SK-N-SH (cell line): ENCODE measurements around the gene PRKD2. TPM values are rescaled to one million over a fixed set of nuclear protein-coding genes. Genes with fewer than 3 reads are reported as not detected.

Experiments used
- CTCF ChIA-PET: fragments of 300-600, 350-600 bp; formaldehyde crosslinking; extraction: SDS; loops from one replicate; lab custom pipeline; 2021; lab: Yijun Ruan, JAX
- POLR2A ChIA-PET: fragments of 350-600 bp; sonication (Branson Sonifier 250); formaldehyde crosslinking; extraction: SDS; loops from one replicate; lab custom pipeline; 2020; ENCODE audit warnings: antibody characterized with exemption, inconsistent platforms; lab: Yijun Ruan, JAX
- DNase-seq: peaks from one replicate; pipeline ENCODE4 v3.0.0; 2012
- H2AFZ ChIP-seq: fragments of 200-600 bp; sonication (generic); 2 replicates; pipeline ENCODE4 v1.8.1; 2016; ENCODE audit warnings: antibody characterized with exemption, mild to moderate bottlenecking, low read depth
- H3F3A ChIP-seq: fragments of 200-600 bp; sonication (generic); replicated peaks from 2 replicates; pipeline ENCODE3; 2016; ENCODE audit warnings: antibody characterized with exemption, mild to moderate bottlenecking; ENCODE audit not compliant: insufficient read depth
- H3K27ac ChIP-seq, 2 experiments: fragments of 200-500 bp in 1 of 2; fragments of 200-600 bp in 1 of 2; sonication (Bioruptor generic) in 1 of 2; sonication (generic), shearing (Covaris generic) in 1 of 2; 2 replicates each; pipeline versions ENCODE4 v1.5.1 to v1.6.1; 2014 to 2016; ENCODE audit warnings: low read depth in 2 of 2, inconsistent platforms in 1 of 2, low read length in 1 of 2, mild to moderate bottlenecking in 1 of 2, mixed read lengths in 1 of 2
- H3K27me3 ChIP-seq: fragments of 200-600 bp; sonication (generic), shearing (Covaris generic); 2 replicates; pipeline ENCODE4 v1.6.1; 2016; ENCODE audit warnings: mixed run types; ENCODE audit not compliant: insufficient read depth
- H3K36me3 ChIP-seq, 2 experiments: fragments of 200-500 bp in 1 of 2; fragments of 200-600 bp in 1 of 2; sonication (Bioruptor generic) in 1 of 2; sonication (generic) in 1 of 2; replicated peaks in 1 of 2; 2 replicates each; pipeline versions ENCODE3 to v1.5.1; 2014 to 2016; ENCODE audit warnings: low read length in 1 of 2, mild to moderate bottlenecking in 1 of 2; ENCODE audit not compliant: insufficient read depth in 2 of 2, control insufficient read depth in 1 of 2
- H3K4me1 ChIP-seq, 2 experiments: fragments of 200-500 bp in 1 of 2; fragments of 200-600 bp in 1 of 2; sonication (Bioruptor generic) in 1 of 2; sonication (generic), shearing (Covaris generic) in 1 of 2; 2 replicates each; pipeline versions ENCODE4 v1.5.1 to v1.6.1; 2014 to 2016; ENCODE audit warnings: low read depth in 1 of 2, low read length in 1 of 2, mixed run types in 1 of 2; ENCODE audit not compliant: insufficient read depth in 2 of 2, control insufficient read depth in 1 of 2
- H3K4me2 ChIP-seq: fragments of 200-600 bp; sonication (generic), shearing (Covaris generic); 2 replicates; pipeline ENCODE4 v1.6.1; 2017; ENCODE audit warnings: mixed run types
- H3K4me3 ChIP-seq, 2 experiments: fragments of 200-500 bp in 1 of 2; fragments of 200-600 bp in 1 of 2; sonication (Bioruptor generic) in 1 of 2; sonication (generic), shearing (Covaris generic) in 1 of 2; 2 replicates each; pipeline versions ENCODE4 v1.5.1 to v1.8.1; 2014 to 2016; ENCODE audit warnings: low read depth in 2 of 2, inconsistent platforms in 1 of 2, low read length in 1 of 2, mild to moderate bottlenecking in 1 of 2, mixed read lengths in 1 of 2, moderate library complexity in 1 of 2
- H3K79me2 ChIP-seq: fragments of 200-600 bp; sonication (generic); 2 replicates; pipeline ENCODE4 v1.8.1; 2017; ENCODE audit warnings: mild to moderate bottlenecking; ENCODE audit not compliant: insufficient read depth
- H3K9ac ChIP-seq: fragments of 200-600 bp; sonication (generic); 2 replicates; pipeline ENCODE4 v1.6.1; 2017; ENCODE audit warnings: mixed run types
- H3K9me2 ChIP-seq: fragments of 200-600 bp; sonication (generic); 2 replicates; pipeline ENCODE4 v1.6.1; 2017; ENCODE audit warnings: mixed run types
- H3K9me3 ChIP-seq: fragments of 200-600 bp; sonication (generic); 2 replicates; pipeline ENCODE4 v1.6.1; 2017; ENCODE audit warnings: mixed run types, mild to moderate bottlenecking, moderate library complexity
- H4K20me1 ChIP-seq: fragments of 200-600 bp; sonication (generic); 2 replicates; pipeline ENCODE4 v1.6.1; 2017; ENCODE audit warnings: mild to moderate bottlenecking, mixed run types; ENCODE audit not compliant: insufficient read depth
- CHD2 ChIP-seq: fragments of 150-350 bp; IDR thresholded peaks from 2 replicates; pipeline ENCODE4 v1.6.1; 2018; ENCODE audit warnings: low read length; ENCODE audit not compliant: partially characterized antibody
- ELF1 ChIP-seq: IDR thresholded peaks from 2 replicates; pipeline ENCODE4 v1.4.0; 2012
- EZH2phosphoT487 ChIP-seq: fragments of 200-600 bp; sonication (generic); IDR thresholded peaks from 2 replicates; pipeline ENCODE4 v1.6.1; 2017; ENCODE audit warnings: low read depth, mixed run types, mild to moderate bottlenecking, antibody characterized with exemption, moderate library complexity, borderline replicate concordance
- FOSL2 ChIP-seq: IDR thresholded peaks from 2 replicates; pipeline ENCODE4 v1.4.0; 2012; ENCODE audit warnings: low read depth, mild to moderate bottlenecking, moderate library complexity, borderline replicate concordance
- GATA2 ChIP-seq: sonication (generic); formaldehyde crosslinking; IDR thresholded peaks from 2 replicates; pipeline ENCODE4 v1.5.0; 2020; ENCODE audit warnings: mild to moderate bottlenecking, missing genetic modification reagents
- JUND ChIP-seq: IDR thresholded peaks from 2 replicates; pipeline ENCODE4 v1.4.0; 2012
- MAX ChIP-seq: IDR thresholded peaks from 2 replicates; pipeline ENCODE4 v1.4.0; 2012; ENCODE audit warnings: low read depth
- NFIC ChIP-seq: IDR thresholded peaks from 2 replicates; pipeline ENCODE4 v1.4.0; 2012; ENCODE audit warnings: borderline replicate concordance
- REST ChIP-seq: IDR thresholded peaks from 2 replicates; pipeline ENCODE4 v1.6.1; 2012; ENCODE audit warnings: mild to moderate bottlenecking, low read depth, low read length, moderate library complexity
- RFX5 ChIP-seq: IDR thresholded peaks from 2 replicates; pipeline ENCODE4 v1.6.1; 2012; ENCODE audit warnings: mild to moderate bottlenecking, improper control_type of control experiment, low read length
- SIN3A ChIP-seq: IDR thresholded peaks from 2 replicates; pipeline ENCODE4 v1.6.1; 2012; ENCODE audit warnings: low read depth, mild to moderate bottlenecking, low read length, moderate library complexity, borderline replicate concordance
- SMC3 ChIP-seq: IDR thresholded peaks from 2 replicates; pipeline ENCODE4 v1.6.1; 2012; ENCODE audit warnings: low read depth, low read length, improper control_type of control experiment
- TAF1 ChIP-seq: IDR thresholded peaks from 2 replicates; pipeline ENCODE4 v1.6.1; 2012; ENCODE audit warnings: low read depth, mild to moderate bottlenecking, low read length, moderate library complexity, borderline replicate concordance
- YY1 ChIP-seq: IDR thresholded peaks from 2 replicates; pipeline ENCODE4 v1.4.0; 2012; ENCODE audit warnings: low read depth, mild to moderate bottlenecking
- WGBS: methylation state at CpG from one replicate; pipeline ENCODE4 v1.1.6; 2017; ENCODE audit warnings: low lambda C conversion rate; 5-methylcytosine and 5-hydroxymethylcytosine counted together
- polyA plus RNA-seq, 3 experiments: library from polyadenylated mRNA; depleted of rRNA; stranded (reverse); fragments of >200 nt; gene quantifications; 2 replicates each; pipeline ENCODE4 v1.2.3, GENCODE V29; 2012
- TF ChIP-seq, protein P1 (sequence below): IDR thresholded peaks from 2 replicates; pipeline ENCODE4; 2012
- TF ChIP-seq, protein P2 (sequence below): fragments of 200-600 bp; sonication (generic); IDR thresholded peaks from 2 replicates; pipeline ENCODE4 v1.6.1; 2017; ENCODE audit warnings: antibody characterized with exemption, mild to moderate bottlenecking, moderate library complexity
- TF ChIP-seq, protein P3 (sequence below): fragments of 150-350 bp; IDR thresholded peaks from 2 replicates; pipeline ENCODE4 v1.6.1; 2017; ENCODE audit warnings: antibody characterized with exemption, low read length, low read depth, borderline replicate concordance
- TF ChIP-seq, protein P4 (sequence below): IDR thresholded peaks from 2 replicates; pipeline ENCODE4 v1.4.0; 2012; ENCODE audit warnings: low read depth, borderline replicate concordance
- TF ChIP-seq, protein P5 (sequence below): IDR thresholded peaks from 2 replicates; pipeline ENCODE4 v1.4.0; 2012; ENCODE audit warnings: low read depth, borderline replicate concordance

The PRKD2 gene
- polyA plus RNA-seq, 1 of the 3 experiments (the other 2 are of a cell fraction), result 21.4 TPM

GRCh38 chr19:46737298-46737654 is 20.4 kb upstream of the PRKD2 start:
- CTCF ChIA-PET, result interaction anchor here (0.9 to 4.0 kb wide), 3 partner anchors 8 to 103 kb away, joined by 3 to 32 read pairs (median 4); partner anchors contain the start of gene FKRP
- no peak for TF ChIP-seq YY1
- TF ChIP-seq ELF1, result no peak
- TF ChIP-seq MAX, result no peak
- no peak for TF ChIP-seq GATA2
- TF ChIP-seq NFIC, result no peak
- no peak for TF ChIP-seq SIN3A
- no peak for TF ChIP-seq SMC3
- no peak for TF ChIP-seq RFX5
- no peak for TF ChIP-seq EZH2phosphoT487
- TF ChIP-seq, protein P1, sequence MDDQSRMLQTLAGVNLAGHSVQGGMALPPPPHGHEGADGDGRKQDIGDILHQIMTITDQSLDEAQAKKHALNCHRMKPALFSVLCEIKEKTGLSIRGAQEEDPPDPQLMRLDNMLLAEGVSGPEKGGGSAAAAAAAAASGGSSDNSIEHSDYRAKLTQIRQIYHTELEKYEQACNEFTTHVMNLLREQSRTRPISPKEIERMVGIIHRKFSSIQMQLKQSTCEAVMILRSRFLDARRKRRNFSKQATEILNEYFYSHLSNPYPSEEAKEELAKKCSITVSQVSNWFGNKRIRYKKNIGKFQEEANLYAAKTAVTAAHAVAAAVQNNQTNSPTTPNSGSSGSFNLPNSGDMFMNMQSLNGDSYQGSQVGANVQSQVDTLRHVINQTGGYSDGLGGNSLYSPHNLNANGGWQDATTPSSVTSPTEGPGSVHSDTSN, result no peak
- TF ChIP-seq, protein P2, sequence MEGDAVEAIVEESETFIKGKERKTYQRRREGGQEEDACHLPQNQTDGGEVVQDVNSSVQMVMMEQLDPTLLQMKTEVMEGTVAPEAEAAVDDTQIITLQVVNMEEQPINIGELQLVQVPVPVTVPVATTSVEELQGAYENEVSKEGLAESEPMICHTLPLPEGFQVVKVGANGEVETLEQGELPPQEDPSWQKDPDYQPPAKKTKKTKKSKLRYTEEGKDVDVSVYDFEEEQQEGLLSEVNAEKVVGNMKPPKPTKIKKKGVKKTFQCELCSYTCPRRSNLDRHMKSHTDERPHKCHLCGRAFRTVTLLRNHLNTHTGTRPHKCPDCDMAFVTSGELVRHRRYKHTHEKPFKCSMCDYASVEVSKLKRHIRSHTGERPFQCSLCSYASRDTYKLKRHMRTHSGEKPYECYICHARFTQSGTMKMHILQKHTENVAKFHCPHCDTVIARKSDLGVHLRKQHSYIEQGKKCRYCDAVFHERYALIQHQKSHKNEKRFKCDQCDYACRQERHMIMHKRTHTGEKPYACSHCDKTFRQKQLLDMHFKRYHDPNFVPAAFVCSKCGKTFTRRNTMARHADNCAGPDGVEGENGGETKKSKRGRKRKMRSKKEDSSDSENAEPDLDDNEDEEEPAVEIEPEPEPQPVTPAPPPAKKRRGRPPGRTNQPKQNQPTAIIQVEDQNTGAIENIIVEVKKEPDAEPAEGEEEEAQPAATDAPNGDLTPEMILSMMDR, result no peak
- no peak for TF ChIP-seq REST
- no peak for TF ChIP-seq CHD2
- no peak for TF ChIP-seq FOSL2
- TF ChIP-seq TAF1, result no peak
- TF ChIP-seq, protein P3, sequence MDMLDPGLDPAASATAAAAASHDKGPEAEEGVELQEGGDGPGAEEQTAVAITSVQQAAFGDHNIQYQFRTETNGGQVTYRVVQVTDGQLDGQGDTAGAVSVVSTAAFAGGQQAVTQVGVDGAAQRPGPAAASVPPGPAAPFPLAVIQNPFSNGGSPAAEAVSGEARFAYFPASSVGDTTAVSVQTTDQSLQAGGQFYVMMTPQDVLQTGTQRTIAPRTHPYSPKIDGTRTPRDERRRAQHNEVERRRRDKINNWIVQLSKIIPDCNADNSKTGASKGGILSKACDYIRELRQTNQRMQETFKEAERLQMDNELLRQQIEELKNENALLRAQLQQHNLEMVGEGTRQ, result no peak
- TF ChIP-seq JUND, result no peak
- TF ChIP-seq, protein P4, sequence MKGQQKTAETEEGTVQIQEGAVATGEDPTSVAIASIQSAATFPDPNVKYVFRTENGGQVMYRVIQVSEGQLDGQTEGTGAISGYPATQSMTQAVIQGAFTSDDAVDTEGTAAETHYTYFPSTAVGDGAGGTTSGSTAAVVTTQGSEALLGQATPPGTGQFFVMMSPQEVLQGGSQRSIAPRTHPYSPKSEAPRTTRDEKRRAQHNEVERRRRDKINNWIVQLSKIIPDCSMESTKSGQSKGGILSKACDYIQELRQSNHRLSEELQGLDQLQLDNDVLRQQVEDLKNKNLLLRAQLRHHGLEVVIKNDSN, result no peak
- TF ChIP-seq, protein P5, sequence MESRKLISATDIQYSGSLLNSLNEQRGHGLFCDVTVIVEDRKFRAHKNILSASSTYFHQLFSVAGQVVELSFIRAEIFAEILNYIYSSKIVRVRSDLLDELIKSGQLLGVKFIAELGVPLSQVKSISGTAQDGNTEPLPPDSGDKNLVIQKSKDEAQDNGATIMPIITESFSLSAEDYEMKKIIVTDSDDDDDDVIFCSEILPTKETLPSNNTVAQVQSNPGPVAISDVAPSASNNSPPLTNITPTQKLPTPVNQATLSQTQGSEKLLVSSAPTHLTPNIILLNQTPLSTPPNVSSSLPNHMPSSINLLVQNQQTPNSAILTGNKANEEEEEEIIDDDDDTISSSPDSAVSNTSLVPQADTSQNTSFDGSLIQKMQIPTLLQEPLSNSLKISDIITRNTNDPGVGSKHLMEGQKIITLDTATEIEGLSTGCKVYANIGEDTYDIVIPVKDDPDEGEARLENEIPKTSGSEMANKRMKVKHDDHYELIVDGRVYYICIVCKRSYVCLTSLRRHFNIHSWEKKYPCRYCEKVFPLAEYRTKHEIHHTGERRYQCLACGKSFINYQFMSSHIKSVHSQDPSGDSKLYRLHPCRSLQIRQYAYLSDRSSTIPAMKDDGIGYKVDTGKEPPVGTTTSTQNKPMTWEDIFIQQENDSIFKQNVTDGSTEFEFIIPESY, result no peak
- Histone ChIP-seq H3K36me3 (peaks cover 25 to 59% of the 10 kb centered on the region in 2 experiments), H3K9me2 (no peaks in the 10 kb centered on the region), H3K27ac (no peak overlapping the region), H3K4me1 (peaks cover 0 to 8% of the 10 kb centered on the region in 2 experiments; a peak in 1 of 4 replicates), H3K4me2 (no peak overlapping the region), H4K20me1 (peaks cover 72% of the 10 kb centered on the region), H3K9me3 (no peaks in the 10 kb centered on the region), H3K4me3 (no peak overlapping the region), H3F3A (peaks cover 12% of the 10 kb centered on the region), H3K27me3 (no peaks in the 10 kb centered on the region), H3K9ac (no peak overlapping the region), H3K79me2 (peaks cover 94% of the 10 kb centered on the region), H2AFZ (no peak overlapping the region)
- 100% methylated on average over 4 of the region's 7 CpGs for WGBS
- DNase-seq, result no peak
- POLR2A ChIA-PET, result no interaction called here
